Right renal pelvis (tissue), 4 donors: ENCODE results near the gene FBLN2. TPM values are rescaled to one million over a fixed set of nuclear protein-coding genes. Genes with fewer than 3 reads are reported as not detected.

Experiments
- DNase-seq, 4 donors: peaks; one replicate each; pipeline ENCODE4 v3.0.0-alpha.2; 2013; ENCODE audit warnings: low read depth in 4 of 4, low spot score in 3 of 4, missing footprints in 1 of 4
- polyA plus RNA-seq, 4 donors: library from polyadenylated mRNA; unstranded; fragments of 120-200 nt; gene quantifications; one replicate each; pipeline ENCODE4 v1.2.1, GENCODE V29; 2013; ENCODE audit not compliant: insufficient read length in 4 of 4

The FBLN2 gene
- polyA plus RNA-seq, 4 donors: 24.6 to 47.3 (median 28.5) TPM

DNA sequence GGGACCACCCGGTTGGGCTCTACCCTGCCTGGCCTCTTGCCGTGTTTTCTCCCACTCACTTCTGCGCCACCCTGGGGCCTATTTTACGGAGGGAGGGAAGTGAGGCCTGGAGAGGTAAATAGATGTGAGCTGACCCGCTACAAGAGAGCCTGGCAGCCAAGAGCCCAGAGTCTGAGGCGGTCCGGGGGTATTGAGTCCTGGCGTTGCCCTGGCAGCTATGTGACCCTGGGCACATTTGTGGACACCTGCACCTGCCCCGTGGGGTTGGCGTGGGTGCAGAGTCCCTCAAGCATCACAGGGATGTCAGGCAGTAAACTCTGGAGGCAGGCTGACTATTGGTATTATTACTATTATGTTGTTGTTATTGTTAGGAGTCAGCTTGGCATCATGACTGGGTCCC is 85.7 kb downstream of the FBLN2 start:
- DNase-seq: no peak

GRCh38 chr3:13636186-13636585 is 87.3 kb downstream of the FBLN2 start:
- DNase-seq: no peak

DNA sequence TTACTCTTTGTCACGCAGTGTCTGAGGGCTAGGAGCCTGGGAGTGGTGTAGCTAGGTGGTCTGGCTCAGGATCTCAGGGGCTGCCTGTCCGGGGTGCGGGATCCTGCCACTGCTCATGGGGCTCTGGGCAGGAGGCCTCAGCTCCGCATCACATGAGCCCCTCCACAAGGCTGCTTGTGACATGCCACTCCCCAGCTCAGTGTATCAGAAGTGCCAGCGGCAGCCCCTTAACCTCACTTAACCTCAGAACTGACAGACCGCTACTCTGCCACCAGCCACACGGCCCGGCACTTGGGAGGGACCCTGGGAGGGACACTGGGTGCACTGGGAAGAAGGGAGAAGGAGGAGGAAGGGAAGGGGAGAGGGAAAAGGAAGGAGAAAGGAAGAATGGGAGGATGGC is 87.9 kb downstream of the FBLN2 start:
- no peak for DNase-seq

DNA sequence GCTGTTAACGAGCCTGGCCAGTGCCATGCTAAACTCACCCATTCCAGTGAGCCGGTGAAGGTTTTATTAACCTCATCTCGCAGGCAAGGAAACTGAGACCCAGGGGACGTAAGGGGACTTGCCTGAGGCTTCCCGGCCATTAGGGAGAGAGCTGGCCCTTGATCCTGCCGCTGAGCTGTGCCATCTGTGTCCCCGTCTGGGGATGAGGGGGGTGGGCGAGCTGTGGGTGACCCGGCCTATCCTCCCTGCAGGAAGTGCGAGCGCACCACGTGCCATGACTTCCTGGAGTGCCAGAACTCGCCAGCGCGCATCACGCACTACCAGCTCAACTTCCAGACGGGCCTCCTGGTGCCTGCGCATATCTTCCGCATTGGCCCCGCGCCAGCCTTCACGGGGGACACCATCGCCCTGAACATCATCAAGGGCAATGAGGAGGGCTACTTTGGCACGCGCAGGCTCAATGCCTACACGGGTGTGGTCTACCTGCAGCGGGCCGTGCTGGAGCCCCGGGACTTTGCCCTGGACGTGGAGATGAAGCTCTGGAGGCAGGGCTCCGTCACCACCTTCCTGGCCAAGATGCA is 88.5 kb downstream of the FBLN2 start:
- no peak for DNase-seq

DNA sequence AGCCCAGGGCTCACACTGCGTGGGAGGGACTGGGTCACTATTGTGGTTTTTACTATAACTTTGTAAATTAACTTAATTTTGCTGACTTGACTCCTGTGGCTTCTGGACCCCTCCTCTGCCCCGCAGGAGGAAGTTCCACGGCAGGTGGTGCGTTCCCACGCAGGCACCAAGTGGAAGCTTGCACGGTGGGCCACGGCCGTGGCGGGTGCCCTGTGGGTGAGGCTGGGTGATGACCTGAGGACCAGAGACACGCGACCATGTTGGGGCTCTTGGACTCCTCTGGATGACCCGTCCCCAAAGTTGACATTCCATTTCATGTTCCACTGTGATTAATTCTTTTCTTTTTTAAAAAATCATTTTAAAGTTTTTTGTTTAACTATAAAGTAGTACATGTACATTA is 89.0 kb downstream of the FBLN2 start:
- no peak for DNase-seq

- no peak for DNase-seq
Observed at GRCh38 chr3:13638927-13639326, 90.0 kb downstream of the FBLN2 start.

DNA sequence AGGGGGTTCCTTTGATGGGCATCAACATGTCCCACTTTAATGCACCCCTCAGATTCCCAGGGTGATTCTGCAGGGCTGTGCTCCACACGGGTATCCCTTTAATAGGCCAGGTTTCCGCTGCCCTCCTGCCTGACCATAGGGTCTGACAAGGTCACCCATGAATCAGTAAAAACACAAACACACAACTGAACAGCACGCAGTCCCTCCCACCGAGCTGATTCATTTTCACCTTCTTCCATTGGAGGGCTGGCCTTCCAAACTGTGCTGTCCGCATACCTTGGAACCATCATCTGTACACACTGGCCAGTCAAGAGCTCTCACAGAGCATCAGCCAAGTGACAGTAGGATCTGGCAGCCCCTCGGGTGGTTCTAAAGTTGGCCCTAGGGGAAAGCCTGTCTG is 93.7 kb downstream of the FBLN2 start:
- DNase-seq: no peak

DNA sequence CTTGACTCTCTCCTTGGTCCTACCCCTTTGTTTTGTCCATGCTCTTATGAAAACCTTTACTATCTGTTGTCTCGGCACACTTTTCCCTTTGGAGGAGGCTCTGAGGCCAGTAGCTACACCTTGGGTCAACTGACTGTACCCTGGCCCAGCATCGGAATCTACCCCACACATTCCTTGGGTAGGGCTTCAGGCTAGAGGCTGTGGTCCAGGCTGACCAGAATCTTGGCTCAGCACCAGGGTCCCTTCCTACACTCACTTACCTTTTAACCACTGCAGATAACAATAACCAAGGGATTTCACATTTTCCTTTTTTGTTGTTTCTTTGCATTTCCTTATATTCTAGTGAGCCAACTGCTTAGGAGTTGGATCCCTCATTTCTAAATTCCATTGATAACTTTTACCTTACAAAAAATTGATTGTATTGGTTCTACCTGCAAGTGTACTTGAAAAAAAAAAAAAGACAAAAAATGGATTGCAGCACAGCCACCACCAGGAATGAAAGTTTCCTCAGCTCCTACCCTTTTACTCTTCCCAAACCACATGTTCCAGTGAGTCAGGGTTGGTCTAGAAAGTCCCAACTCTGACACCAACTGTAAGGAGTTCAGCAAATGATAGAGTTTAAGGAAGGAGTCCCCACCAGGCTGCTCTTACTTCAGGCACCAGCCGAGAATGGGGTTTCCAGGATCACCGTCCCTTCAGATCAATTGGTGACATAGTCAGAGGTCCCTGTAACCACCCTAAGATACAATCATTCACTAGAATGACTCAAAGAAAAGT is 95.6 kb downstream of the FBLN2 start:
- DNase-seq: no peak

GRCh38 chr3:13645801-13646637 is 97.1 kb downstream of the FBLN2 start:
- no peak for DNase-seq

DNA sequence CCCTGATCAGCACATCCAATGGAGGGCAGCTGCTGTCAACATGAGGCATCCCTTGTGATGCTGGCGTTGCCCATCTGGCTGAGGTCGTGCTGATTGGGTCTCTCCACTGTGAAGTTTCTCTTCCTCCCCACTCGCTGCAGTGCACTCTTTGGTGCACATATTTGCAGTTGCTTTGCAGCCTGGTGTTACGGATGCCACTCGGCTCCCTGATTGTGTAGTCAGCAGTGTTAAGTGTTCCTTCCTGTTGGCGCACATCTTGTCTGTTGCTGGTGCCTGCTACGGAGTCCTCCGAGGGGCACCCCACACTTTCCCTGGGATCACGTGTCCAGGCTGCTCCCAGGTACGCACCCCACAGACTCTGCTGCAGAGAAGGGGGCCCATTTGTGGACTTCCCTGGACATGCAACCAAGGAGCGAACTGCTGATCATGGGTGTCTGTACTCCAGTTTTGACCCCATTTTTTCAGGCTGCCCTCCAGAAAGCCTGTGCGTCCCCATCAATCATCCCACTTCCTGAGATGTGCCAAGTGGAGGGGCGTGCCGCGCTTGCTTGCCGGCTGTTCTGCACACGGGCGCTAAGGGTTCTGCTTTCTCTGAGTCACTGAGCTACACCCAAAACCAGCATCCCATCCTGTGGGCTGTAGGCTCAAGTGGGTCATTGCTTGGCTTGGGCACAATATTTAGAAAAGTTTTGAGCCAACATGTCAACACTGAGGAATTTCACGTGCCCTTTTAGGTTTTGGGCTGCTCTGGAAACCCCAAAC is 98.6 kb downstream of the FBLN2 start:
- DNase-seq: no peak

DNA sequence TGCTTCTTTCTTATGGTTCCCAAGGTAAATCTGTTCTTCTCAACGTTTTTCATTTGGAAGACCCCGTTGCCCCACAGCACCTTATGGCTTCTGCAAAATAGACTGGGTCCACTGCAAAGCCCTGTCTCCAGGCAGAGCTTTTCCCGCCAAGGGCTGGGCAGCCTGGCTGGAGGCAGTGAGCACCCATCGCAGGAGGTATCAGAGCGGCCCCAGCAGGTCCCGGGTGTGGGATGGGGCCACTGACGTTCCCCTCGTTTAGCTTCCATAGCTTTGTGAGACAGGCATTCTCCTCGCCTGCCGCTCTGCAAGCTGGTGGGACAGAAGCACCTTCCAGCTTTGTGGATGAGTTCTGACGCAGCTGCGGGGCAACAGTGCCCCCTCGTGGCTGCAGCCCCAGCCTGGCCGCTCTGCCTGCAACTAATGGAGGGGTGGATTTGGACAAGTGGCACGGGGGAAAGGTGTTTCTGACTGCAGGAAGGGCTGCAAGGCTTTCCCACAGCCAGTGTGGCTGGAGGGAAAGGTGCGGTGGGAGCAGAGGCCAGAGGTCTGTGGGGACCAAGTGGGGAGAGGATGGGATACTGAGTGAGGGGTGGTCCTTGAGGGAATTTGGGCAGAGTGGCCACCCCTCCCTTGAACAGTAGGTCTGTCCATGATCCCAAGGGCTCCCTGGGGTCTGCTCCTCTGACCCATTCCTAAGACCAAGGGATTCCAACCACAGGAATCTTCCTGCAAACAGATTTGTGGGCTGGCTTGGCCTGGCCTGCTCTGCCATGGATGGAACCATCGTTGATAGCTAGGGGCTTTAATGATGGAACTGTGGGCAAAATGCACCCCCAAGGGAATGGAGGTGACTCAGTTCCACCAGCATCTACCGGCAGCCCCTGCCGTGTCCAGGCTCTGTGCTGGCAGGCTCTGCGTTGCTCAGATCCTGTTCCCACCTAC is 99.4 kb downstream of the FBLN2 start:
- DNase-seq: peak; percentile 53 to 80 (median 55)

- peak; percentile 46 to 79 (median 57) for DNase-seq
Observed at GRCh38 chr3:13650210-13651056, 101.5 kb downstream of the FBLN2 start.

- DNase-seq: no peak
Observed at GRCh38 chr3:13651057-13651400, 102.1 kb downstream of the FBLN2 start.

- DNase-seq: no peak
Observed at GRCh38 chr3:13651775-13652428, 103.0 kb downstream of the FBLN2 start.

DNA sequence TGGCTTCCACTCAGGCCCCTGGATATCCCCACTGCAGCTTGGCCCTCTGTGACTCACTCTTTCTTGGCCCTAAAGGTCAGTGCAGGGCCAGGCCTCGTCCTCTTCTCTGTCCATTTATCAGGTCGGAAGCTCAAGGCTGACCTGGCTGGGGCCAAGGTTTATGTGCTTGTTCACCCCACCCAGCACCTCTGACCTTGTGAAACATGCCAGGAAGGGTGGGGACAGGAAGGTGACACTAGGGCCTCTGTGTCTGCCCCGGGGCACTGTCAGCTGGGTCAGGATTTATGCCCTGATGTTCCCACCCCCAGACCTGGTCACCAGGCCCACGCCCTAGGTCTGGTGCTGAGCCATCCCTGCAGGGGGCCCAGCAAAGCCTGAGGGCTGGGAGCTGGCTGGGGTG is 103.8 kb downstream of the FBLN2 start:
- no peak for DNase-seq

DNA sequence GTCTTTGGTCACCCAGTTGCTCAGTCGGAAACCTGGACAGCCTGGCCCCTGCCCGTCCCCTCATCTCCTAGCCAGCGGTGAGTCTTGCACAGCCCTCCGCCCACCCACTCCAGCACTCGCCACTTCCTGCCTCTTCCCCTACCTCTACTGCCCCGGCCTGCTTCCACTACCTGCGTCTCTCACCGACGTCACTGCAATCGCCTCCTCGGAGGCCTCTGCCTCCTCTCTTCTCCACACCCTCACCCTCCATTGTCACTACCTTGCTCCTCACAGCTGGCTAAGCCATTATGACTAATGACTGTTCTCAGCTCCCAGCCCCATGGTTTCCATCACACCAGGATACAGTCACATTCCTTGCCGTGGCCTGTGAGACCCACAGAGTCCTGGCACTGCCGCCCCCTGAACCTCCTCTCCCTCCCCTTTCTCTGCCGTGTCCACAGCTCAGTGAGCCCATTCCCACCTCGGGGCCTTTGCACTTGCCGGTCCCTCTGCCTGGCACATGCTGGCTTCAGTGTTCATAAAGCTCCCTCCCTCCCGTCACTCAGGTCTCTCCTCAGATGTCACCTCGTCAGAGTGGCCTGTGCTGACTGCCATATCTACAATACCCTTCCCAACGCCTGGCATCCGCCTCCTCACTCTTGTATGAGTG is 104.8 kb downstream of the FBLN2 start:
- DNase-seq: no peak

GRCh38 chr3:13654330-13655060 is 105.6 kb downstream of the FBLN2 start:
- no peak for DNase-seq
